ENCODE measurements around the gene CD180.
A peak's percentile ranks its signal among the peaks of the same experiment; 100 is the strongest.

CD180 gene

DNA sequence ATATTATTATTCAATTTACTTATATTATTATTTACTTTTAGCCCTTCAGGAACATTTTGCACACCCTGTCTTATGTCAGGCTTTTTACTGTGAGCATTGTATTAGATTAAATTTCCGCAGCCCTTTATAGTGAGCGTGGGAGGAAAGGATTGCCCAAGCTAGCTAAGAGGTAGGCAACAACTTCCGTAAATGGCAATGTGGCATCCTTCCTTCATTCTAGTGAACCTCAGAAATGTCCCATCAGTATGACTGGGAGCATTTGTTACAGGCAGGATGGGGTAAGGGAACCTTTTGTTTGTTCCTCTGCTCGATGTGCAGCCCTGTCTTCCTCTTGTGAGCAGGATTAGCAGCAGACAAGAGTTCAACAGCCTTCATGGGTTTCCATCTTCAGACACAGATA lies 6.2 kb upstream of the CD180 start:
- H2BK5ac ChIP-seq (ENCODE audit: low read depth, low read length, poor library complexity, severe bottlenecking): no peak overlapping the region
- H3K23ac ChIP-seq (ENCODE audit: low read length in 2 of 2): no peak overlapping the region
- H4K91ac ChIP-seq (ENCODE audit: low read length): peak overlapping the region; percentile 7
- H2AK5ac ChIP-seq (ENCODE audit: low read length, severe bottlenecking): no peak overlapping the region
- H3K9ac ChIP-seq (ENCODE audit: low read length): no peak overlapping the region
- 83% methylated on average over 4 of the region's 4 CpGs for WGBS
- H2BK15ac ChIP-seq (ENCODE audit: low read depth, poor library complexity, severe bottlenecking): no peak overlapping the region
- no peak overlapping the region for H3K4ac ChIP-seq (ENCODE audit: low read depth in 1 of 2, low read length in 2 of 2)
- no peak overlapping the region for H4K8ac ChIP-seq (ENCODE audit: low read length)
- no peak overlapping the region for H3K14ac ChIP-seq (ENCODE audit: low read length in 2 of 2)
- H2BK120ac ChIP-seq (ENCODE audit: low read depth, low read length): no peak overlapping the region
- no peak overlapping the region for H3K4me3 ChIP-seq (ENCODE audit: insufficient read depth in 1 of 2, low read depth in 1 of 2, low read length in 2 of 2)
- no peak overlapping the region for H3K27ac ChIP-seq (ENCODE audit: low read length, poor library complexity, severe bottlenecking)
- H2BK12ac ChIP-seq (ENCODE audit: low read length in 2 of 2): no peak overlapping the region
- no peaks in the 10 kb centered on the region for H3K79me1 ChIP-seq (replicated peaks; ENCODE audit: low read length, poor library complexity, severe bottlenecking)
- no peak overlapping the region for H2AFZ ChIP-seq (ENCODE audit: low read depth, low read length)
- H3K9me3 ChIP-seq (ENCODE audit: control insufficient read depth, low read length): no peaks in the 10 kb centered on the region
- H3K36me3 ChIP-seq (ENCODE audit: control insufficient read depth in 1 of 2, insufficient read depth in 2 of 2, low read depth in 1 of 2, low read length in 2 of 2): no peaks in the 10 kb centered on the region
- H3K27me3 ChIP-seq (ENCODE audit: control insufficient read depth in 1 of 2, insufficient read depth in 1 of 2, low read length in 2 of 2): no peaks in the 10 kb centered on the region
- DNase-seq: no peak
- no peaks in the 10 kb centered on the region for H3K4me1 ChIP-seq (ENCODE audit: control insufficient read depth, insufficient read depth, low read depth, low read length)
- no peak overlapping the region for H3K18ac ChIP-seq (ENCODE audit: low read depth in 1 of 2, low read length in 2 of 2)
- H3K4me2 ChIP-seq (ENCODE audit: low read length, poor library complexity, severe bottlenecking): no peak overlapping the region

DNA sequence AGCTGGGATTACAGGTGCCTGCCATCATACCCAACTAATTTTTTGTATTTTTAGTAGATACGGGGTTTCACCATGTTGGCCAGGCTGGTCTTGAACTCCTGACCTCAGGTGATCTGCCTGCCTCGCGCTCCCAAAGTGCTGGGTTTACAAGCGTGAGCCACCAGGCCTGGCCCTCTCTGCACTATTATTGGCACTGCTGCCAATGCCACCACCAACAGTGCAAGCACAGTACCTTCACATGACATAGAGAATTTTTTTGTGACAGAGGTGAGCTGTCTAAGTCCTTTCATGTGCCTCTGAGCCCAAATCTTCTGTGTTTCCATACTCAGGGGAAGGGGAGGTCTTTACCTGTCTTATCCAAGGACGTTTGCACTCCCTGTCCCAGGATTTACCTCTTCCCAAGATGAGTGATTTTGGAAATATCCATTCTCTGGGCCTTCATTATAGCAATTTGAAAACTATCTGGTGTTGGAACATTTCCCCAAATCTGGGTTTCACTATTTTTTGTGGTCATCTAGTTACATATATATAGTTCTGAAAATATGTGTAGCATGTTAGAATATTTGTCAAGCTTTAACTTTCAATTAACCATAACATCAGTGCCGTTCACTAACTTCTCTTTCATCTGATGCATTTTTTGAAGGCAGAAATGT lies 5.4 kb upstream of the CD180 start:
- Histone ChIP-seq H2BK5ac (ENCODE audit: low read depth, low read length, poor library complexity, severe bottlenecking) (no peak overlapping the region), H2AFZ (ENCODE audit: low read depth, low read length) (no peak overlapping the region), H3K27me3 (ENCODE audit: control insufficient read depth in 1 of 2, insufficient read depth in 1 of 2, low read length in 2 of 2) (no peaks in the 10 kb centered on the region), H2BK120ac (ENCODE audit: low read depth, low read length) (no peak overlapping the region), H3K27ac (ENCODE audit: low read length, poor library complexity, severe bottlenecking) (no peak overlapping the region), H3K4me1 (ENCODE audit: control insufficient read depth, insufficient read depth, low read depth, low read length) (no peaks in the 10 kb centered on the region), H2BK12ac (ENCODE audit: low read length in 2 of 2) (no peak overlapping the region), H3K4ac (ENCODE audit: low read depth in 1 of 2, low read length in 2 of 2) (no peak overlapping the region), H3K36me3 (ENCODE audit: control insufficient read depth in 1 of 2, insufficient read depth in 2 of 2, low read depth in 1 of 2, low read length in 2 of 2) (no peaks in the 10 kb centered on the region), H3K9me3 (ENCODE audit: control insufficient read depth, low read length) (no peaks in the 10 kb centered on the region), H4K91ac (ENCODE audit: low read length) (no peak overlapping the region), H2AK5ac (ENCODE audit: low read length, severe bottlenecking) (no peak overlapping the region), H3K14ac (ENCODE audit: low read length in 2 of 2) (no peak overlapping the region), H3K4me3 (ENCODE audit: insufficient read depth in 1 of 2, low read depth in 1 of 2, low read length in 2 of 2) (no peak overlapping the region), H3K79me1 (replicated peaks; ENCODE audit: low read length, poor library complexity, severe bottlenecking) (no peaks in the 10 kb centered on the region), H4K8ac (ENCODE audit: low read length) (no peak overlapping the region), H3K18ac (ENCODE audit: low read depth in 1 of 2, low read length in 2 of 2) (no peak overlapping the region), H3K9ac (ENCODE audit: low read length) (no peak overlapping the region), H2BK15ac (ENCODE audit: low read depth, poor library complexity, severe bottlenecking) (no peak overlapping the region), H3K4me2 (ENCODE audit: low read length, poor library complexity, severe bottlenecking) (no peak overlapping the region), H3K23ac (ENCODE audit: low read length in 2 of 2) (no peak overlapping the region)
- no peak for DNase-seq
- 88% methylated on average over 4 of the region's 6 CpGs for WGBS

DNA sequence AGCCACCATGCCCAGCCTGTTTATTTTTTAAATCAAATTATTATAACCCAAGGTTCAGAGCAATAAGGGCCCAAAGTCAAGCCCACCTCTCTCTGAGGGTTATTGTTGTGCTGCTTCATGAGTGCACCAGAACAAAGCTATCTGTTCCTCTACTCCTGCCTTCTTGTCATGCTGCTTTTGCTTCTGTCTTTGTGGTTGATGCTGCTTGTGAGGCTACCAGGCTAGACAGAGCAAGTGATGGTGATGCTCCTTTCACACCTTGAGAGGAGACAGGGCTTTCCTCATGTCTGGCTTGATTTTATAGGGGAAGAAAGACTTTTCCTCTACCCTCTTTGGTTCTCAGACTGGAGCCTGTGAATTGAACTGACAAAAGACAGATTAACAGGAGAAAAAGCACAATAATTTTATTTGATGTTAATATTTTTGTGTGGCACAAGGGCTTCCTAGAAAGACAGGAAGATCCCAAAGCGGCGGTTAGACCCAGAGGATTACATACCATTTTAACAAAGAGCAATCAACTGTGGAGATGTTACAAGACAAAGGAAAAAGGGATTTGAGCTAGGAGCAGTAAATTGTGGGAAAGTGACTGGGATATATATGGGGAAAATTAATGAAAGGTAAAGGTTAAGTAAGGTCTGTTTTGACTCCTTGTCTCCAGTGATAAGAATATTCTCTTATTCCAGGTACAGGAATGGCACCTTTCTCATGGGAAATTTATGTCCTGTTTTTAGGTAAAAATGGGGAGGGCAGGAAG lies 4.4 kb upstream of the CD180 start:
- Histone ChIP-seq H3K9ac (ENCODE audit: low read length) (no peak overlapping the region), H3K4me2 (ENCODE audit: low read length, poor library complexity, severe bottlenecking) (no peak overlapping the region), H3K23ac (ENCODE audit: low read length in 2 of 2) (no peak overlapping the region), H3K4me1 (ENCODE audit: control insufficient read depth, insufficient read depth, low read depth, low read length) (no peaks in the 10 kb centered on the region), H3K36me3 (ENCODE audit: control insufficient read depth in 1 of 2, insufficient read depth in 2 of 2, low read depth in 1 of 2, low read length in 2 of 2) (no peaks in the 10 kb centered on the region), H4K91ac (ENCODE audit: low read length) (no peak overlapping the region), H3K14ac (ENCODE audit: low read length in 2 of 2) (no peak overlapping the region), H3K18ac (ENCODE audit: low read depth in 1 of 2, low read length in 2 of 2) (no peak overlapping the region), H3K9me3 (ENCODE audit: control insufficient read depth, low read length) (no peaks in the 10 kb centered on the region), H4K8ac (ENCODE audit: low read length) (no peak overlapping the region), H2BK5ac (ENCODE audit: low read depth, low read length, poor library complexity, severe bottlenecking) (no peak overlapping the region), H2BK120ac (ENCODE audit: low read depth, low read length) (no peak overlapping the region), H3K27ac (ENCODE audit: low read length, poor library complexity, severe bottlenecking) (no peak overlapping the region), H3K4me3 (ENCODE audit: insufficient read depth in 1 of 2, low read depth in 1 of 2, low read length in 2 of 2) (no peak overlapping the region), H2AK5ac (ENCODE audit: low read length, severe bottlenecking) (no peak overlapping the region), H3K27me3 (ENCODE audit: control insufficient read depth in 1 of 2, insufficient read depth in 1 of 2, low read length in 2 of 2) (no peaks in the 10 kb centered on the region), H3K79me1 (replicated peaks; ENCODE audit: low read length, poor library complexity, severe bottlenecking) (no peaks in the 10 kb centered on the region), H3K4ac (ENCODE audit: low read depth in 1 of 2, low read length in 2 of 2) (no peak overlapping the region), H2BK15ac (ENCODE audit: low read depth, poor library complexity, severe bottlenecking) (no peak overlapping the region), H2AFZ (ENCODE audit: low read depth, low read length) (no peak overlapping the region), H2BK12ac (ENCODE audit: low read length in 2 of 2) (no peak overlapping the region)
- WGBS: 100% methylated on average over 2 of the region's 2 CpGs
- no peak for DNase-seq

DNA sequence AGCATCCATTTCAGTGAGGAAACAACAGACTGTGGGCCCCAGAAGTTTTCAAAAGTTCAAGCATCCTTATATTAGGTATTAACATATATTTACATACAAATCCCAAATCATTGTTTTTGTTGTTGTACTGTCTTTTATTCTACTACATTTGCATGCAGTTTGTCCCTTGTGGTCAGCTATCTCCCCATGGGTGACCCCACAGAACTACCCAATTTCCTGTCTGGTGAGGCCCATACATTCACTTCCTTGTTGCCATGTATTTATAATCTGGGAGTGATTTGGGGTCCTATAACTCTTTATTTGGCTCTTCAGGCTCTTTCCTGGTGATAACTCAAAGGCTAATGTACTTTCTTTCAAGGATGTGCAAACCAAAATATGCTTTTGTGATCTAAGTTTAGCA lies 3.3 kb upstream of the CD180 start:
- DNase-seq: no peak
- Histone ChIP-seq H3K27me3 (ENCODE audit: control insufficient read depth in 1 of 2, insufficient read depth in 1 of 2, low read length in 2 of 2) (no peaks in the 10 kb centered on the region), H3K14ac (ENCODE audit: low read length in 2 of 2) (no peak overlapping the region), H3K4me2 (ENCODE audit: low read length, poor library complexity, severe bottlenecking) (no peak overlapping the region), H2BK120ac (ENCODE audit: low read depth, low read length) (no peak overlapping the region), H3K4me3 (ENCODE audit: insufficient read depth in 1 of 2, low read depth in 1 of 2, low read length in 2 of 2) (no peak overlapping the region), H3K9me3 (ENCODE audit: control insufficient read depth, low read length) (no peaks in the 10 kb centered on the region), H3K23ac (ENCODE audit: low read length in 2 of 2) (no peak overlapping the region), H4K91ac (ENCODE audit: low read length) (no peak overlapping the region), H3K9ac (ENCODE audit: low read length) (no peak overlapping the region), H2BK15ac (ENCODE audit: low read depth, poor library complexity, severe bottlenecking) (no peak overlapping the region), H3K27ac (ENCODE audit: low read length, poor library complexity, severe bottlenecking) (no peak overlapping the region), H2BK12ac (ENCODE audit: low read length in 2 of 2) (no peak overlapping the region), H3K79me1 (replicated peaks; ENCODE audit: low read length, poor library complexity, severe bottlenecking) (no peaks in the 10 kb centered on the region), H3K4ac (ENCODE audit: low read depth in 1 of 2, low read length in 2 of 2) (no peak overlapping the region), H4K8ac (ENCODE audit: low read length) (no peak overlapping the region), H2AFZ (ENCODE audit: low read depth, low read length) (no peak overlapping the region), H3K18ac (ENCODE audit: low read depth in 1 of 2, low read length in 2 of 2) (no peak overlapping the region), H2AK5ac (ENCODE audit: low read length, severe bottlenecking) (no peak overlapping the region), H3K36me3 (ENCODE audit: control insufficient read depth in 1 of 2, insufficient read depth in 2 of 2, low read depth in 1 of 2, low read length in 2 of 2) (no peaks in the 10 kb centered on the region), H3K4me1 (ENCODE audit: control insufficient read depth, insufficient read depth, low read depth, low read length) (no peaks in the 10 kb centered on the region), H2BK5ac (ENCODE audit: low read depth, low read length, poor library complexity, severe bottlenecking) (no peak overlapping the region)
